ENCODE data around the gene ZDHHC7.

Gene ZDHHC7

GRCh38 chr16:84973236-84973635 lies 38.1 kb downstream of the ZDHHC7 start:
- H3K9ac ChIP-seq (ENCODE audit: low read depth, low read length), result no peak overlapping the region
- no peak overlapping the region for H3K4me3 ChIP-seq (ENCODE audit: low read depth, low read length)
- peaks cover 43% of the 10 kb centered on the region for H3K36me3 ChIP-seq (ENCODE audit: control insufficient read depth, insufficient read depth, low read length)
- H3K9me3 ChIP-seq (ENCODE audit: control insufficient read depth, insufficient read depth, low read length), result no peaks in the 10 kb centered on the region
- H3K27me3 ChIP-seq (ENCODE audit: control insufficient read depth, insufficient read depth, low read length), result no peaks in the 10 kb centered on the region
- no peak overlapping the region for H3K27ac ChIP-seq (ENCODE audit: low read depth, low read length)
- no peaks in the 10 kb centered on the region for H3K4me1 ChIP-seq (ENCODE audit: control insufficient read depth, insufficient read depth, low read length)

- H3K4me1 ChIP-seq (ENCODE audit: control insufficient read depth, insufficient read depth, low read length), result no peaks in the 10 kb centered on the region
Observed at GRCh38 chr16:84970447-84971127, 40.7 kb downstream of the ZDHHC7 start.

DNA sequence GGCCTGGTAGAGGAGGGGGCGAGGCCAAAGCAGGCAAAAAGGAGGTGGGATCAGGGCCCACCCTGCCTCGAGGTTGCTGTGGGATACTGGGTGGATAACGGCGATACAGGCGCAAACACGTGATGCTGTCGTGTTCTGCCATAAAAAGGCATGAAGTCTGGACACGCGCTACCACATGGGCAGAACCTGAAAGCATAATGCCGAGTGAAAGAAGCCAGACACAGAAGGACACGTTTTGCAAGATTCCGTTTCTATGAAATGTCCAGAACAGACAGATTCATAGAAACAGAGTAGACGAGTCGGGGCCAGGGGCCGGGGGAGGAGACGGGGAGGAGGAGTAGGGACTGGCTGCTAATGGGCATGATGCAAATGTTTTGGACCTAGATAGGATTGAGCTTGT lies 43.5 kb downstream of the ZDHHC7 start:
- Histone ChIP-seq H3K27ac (ENCODE audit: low read depth, low read length) (no peak overlapping the region), H3K4me3 (ENCODE audit: low read depth, low read length) (no peak overlapping the region), H3K9ac (ENCODE audit: low read depth, low read length) (no peak overlapping the region), H3K4me1 (ENCODE audit: control insufficient read depth, insufficient read depth, low read length) (no peaks in the 10 kb centered on the region), H3K36me3 (ENCODE audit: control insufficient read depth, insufficient read depth, low read length) (no peaks in the 10 kb centered on the region), H3K27me3 (ENCODE audit: control insufficient read depth, insufficient read depth, low read length) (no peaks in the 10 kb centered on the region), H3K9me3 (ENCODE audit: control insufficient read depth, insufficient read depth, low read length) (no peaks in the 10 kb centered on the region)

More at GRCh38 chr16:84970447-84971127, 40.7 kb downstream of the ZDHHC7 start:
- Histone ChIP-seq H3K27me3 (ENCODE audit: control insufficient read depth, insufficient read depth, low read length) (no peaks in the 10 kb centered on the region), H3K27ac (ENCODE audit: low read depth, low read length) (no peak overlapping the region), H3K36me3 (ENCODE audit: control insufficient read depth, insufficient read depth, low read length) (peaks cover 17% of the 10 kb centered on the region), H3K9me3 (ENCODE audit: control insufficient read depth, insufficient read depth, low read length) (no peaks in the 10 kb centered on the region), H3K4me3 (ENCODE audit: low read depth, low read length) (no peak overlapping the region), H3K9ac (ENCODE audit: low read depth, low read length) (no peak overlapping the region)

GRCh38 chr16:84965428-84966415 lies 45.6 kb downstream of the ZDHHC7 start:
- no peak overlapping the region for H3K27ac ChIP-seq (ENCODE audit: low read depth, low read length)
- no peaks in the 10 kb centered on the region for H3K36me3 ChIP-seq (ENCODE audit: control insufficient read depth, insufficient read depth, low read length)
- no peak overlapping the region for H3K4me3 ChIP-seq (ENCODE audit: low read depth, low read length)
- H3K9me3 ChIP-seq (ENCODE audit: control insufficient read depth, insufficient read depth, low read length), result no peaks in the 10 kb centered on the region
- no peak overlapping the region for H3K9ac ChIP-seq (ENCODE audit: low read depth, low read length)
- no peaks in the 10 kb centered on the region for H3K27me3 ChIP-seq (ENCODE audit: control insufficient read depth, insufficient read depth, low read length)
- H3K4me1 ChIP-seq (ENCODE audit: control insufficient read depth, insufficient read depth, low read length), result no peaks in the 10 kb centered on the region

DNA sequence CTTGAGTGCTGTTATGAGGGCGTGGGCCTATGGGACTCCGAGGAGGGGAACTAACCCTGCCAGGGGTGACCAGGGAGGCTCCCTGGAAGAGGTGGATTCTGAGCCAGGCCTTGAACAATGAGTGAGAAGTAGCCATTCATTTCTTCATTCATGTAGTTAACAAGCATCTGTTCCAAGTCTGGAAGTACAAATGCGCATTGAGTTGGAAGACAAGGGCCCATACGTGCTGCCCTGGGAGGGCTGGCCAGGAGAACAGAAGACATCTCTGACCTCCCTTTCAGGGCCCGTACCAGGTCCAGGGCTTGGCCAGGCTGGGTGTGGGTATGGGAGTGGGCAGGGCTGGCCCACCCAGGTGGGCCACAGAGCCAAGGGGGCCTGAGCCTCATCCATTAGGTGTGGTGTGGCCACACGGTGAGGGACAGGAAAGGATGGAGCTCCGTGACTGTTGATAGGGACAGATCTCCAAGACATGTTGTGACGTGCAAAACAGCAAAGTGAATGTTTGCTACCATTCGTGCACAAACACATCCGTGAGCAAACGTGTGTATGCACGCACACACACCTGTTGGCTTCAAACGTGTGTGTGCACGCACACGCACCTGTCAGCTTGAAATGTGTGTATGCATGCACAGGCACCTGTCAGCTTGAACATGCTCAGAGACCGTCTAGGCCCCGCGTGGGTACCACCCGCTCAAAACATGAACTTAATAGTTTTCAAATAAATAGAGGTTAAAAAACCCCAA lies 46.8 kb downstream of the ZDHHC7 start:
- H3K27me3 ChIP-seq (ENCODE audit: control insufficient read depth, insufficient read depth, low read length), result no peaks in the 10 kb centered on the region
- H3K9ac ChIP-seq (ENCODE audit: low read depth, low read length), result no peak overlapping the region
- no peak overlapping the region for H3K27ac ChIP-seq (ENCODE audit: low read depth, low read length)
- no peaks in the 10 kb centered on the region for H3K36me3 ChIP-seq (ENCODE audit: control insufficient read depth, insufficient read depth, low read length)
- H3K4me1 ChIP-seq (ENCODE audit: control insufficient read depth, insufficient read depth, low read length), result no peaks in the 10 kb centered on the region
- H3K9me3 ChIP-seq (ENCODE audit: control insufficient read depth, insufficient read depth, low read length), result no peaks in the 10 kb centered on the region
- no peak overlapping the region for H3K4me3 ChIP-seq (ENCODE audit: low read depth, low read length)

- Histone ChIP-seq H3K9ac (ENCODE audit: low read depth, low read length) (no peak overlapping the region), H3K9me3 (ENCODE audit: control insufficient read depth, insufficient read depth, low read length) (no peaks in the 10 kb centered on the region), H3K36me3 (ENCODE audit: control insufficient read depth, insufficient read depth, low read length) (no peaks in the 10 kb centered on the region), H3K4me3 (ENCODE audit: low read depth, low read length) (no peak overlapping the region), H3K27me3 (ENCODE audit: control insufficient read depth, insufficient read depth, low read length) (no peaks in the 10 kb centered on the region), H3K4me1 (ENCODE audit: control insufficient read depth, insufficient read depth, low read length) (no peaks in the 10 kb centered on the region), H3K27ac (ENCODE audit: low read depth, low read length) (no peak overlapping the region)
Observed at GRCh38 chr16:84963066-84963465, 48.3 kb downstream of the ZDHHC7 start.

DNA sequence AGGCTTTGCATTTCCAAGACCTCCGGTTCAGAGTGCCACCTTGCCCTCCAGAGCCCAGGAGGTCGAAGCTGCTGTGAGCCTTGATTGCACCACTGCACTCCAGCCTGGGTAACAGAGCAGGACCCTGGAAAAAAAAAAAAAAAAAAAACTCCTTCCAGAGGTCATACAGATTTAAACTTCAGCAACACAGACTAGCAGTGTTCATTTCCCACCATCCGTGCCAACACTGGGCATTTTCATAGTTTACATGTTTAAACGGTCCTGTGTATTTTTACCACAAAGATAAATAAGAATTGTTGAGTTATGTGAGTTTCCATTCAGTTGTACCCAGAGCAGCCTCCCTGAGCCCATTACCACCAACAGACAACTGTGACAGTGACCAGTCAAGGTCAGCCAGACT lies 50.4 kb downstream of the ZDHHC7 start:
- Histone ChIP-seq H3K27me3 (ENCODE audit: control insufficient read depth, insufficient read depth, low read length) (no peaks in the 10 kb centered on the region), H3K36me3 (ENCODE audit: control insufficient read depth, insufficient read depth, low read length) (no peaks in the 10 kb centered on the region), H3K9me3 (ENCODE audit: control insufficient read depth, insufficient read depth, low read length) (no peaks in the 10 kb centered on the region), H3K4me3 (ENCODE audit: low read depth, low read length) (no peak overlapping the region), H3K9ac (ENCODE audit: low read depth, low read length) (no peak overlapping the region), H3K4me1 (ENCODE audit: control insufficient read depth, insufficient read depth, low read length) (no peaks in the 10 kb centered on the region), H3K27ac (ENCODE audit: low read depth, low read length) (no peak overlapping the region)

DNA sequence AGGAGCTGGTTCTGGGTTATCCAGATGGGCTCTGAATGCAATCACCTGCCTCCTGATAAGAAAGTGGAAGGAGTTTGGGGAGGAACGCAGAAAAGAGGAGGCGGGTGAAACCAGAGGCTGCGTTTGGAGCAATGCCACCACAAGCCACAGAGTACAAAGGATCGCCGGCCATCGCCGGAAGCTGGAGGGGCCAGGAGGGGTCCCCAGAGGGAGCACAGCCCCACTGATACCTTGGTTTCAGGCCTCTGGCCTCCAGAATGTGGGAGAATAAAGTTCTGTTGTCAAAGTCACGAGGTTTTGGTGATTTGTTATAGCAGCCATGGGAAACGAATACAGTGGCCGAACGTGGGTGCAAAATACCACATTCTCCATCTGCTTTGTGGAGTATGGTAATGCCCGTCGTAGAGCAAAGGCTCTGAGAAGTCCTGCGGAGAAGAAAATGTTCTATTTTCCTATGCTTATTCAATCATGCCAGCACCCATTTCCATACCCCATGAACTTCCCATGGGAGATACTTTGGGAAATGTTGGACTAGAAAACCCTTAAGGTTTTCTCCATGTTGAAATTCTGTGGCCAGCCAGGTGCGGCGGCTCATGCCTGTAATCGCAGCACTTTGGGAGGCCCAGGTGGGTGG lies 51.4 kb downstream of the ZDHHC7 start:
- no peaks in the 10 kb centered on the region for H3K9me3 ChIP-seq (ENCODE audit: control insufficient read depth, insufficient read depth, low read length)
- H3K27me3 ChIP-seq (ENCODE audit: control insufficient read depth, insufficient read depth, low read length), result no peaks in the 10 kb centered on the region
- no peaks in the 10 kb centered on the region for H3K4me1 ChIP-seq (ENCODE audit: control insufficient read depth, insufficient read depth, low read length)
- no peaks in the 10 kb centered on the region for H3K36me3 ChIP-seq (ENCODE audit: control insufficient read depth, insufficient read depth, low read length)
- no peak overlapping the region for H3K4me3 ChIP-seq (ENCODE audit: low read depth, low read length)
- no peak overlapping the region for H3K9ac ChIP-seq (ENCODE audit: low read depth, low read length)
- H3K27ac ChIP-seq (ENCODE audit: low read depth, low read length), result no peak overlapping the region

- no peak overlapping the region for H3K27ac ChIP-seq (ENCODE audit: low read depth, low read length)
- no peak overlapping the region for H3K9ac ChIP-seq (ENCODE audit: low read depth, low read length)
- no peaks in the 10 kb centered on the region for H3K4me1 ChIP-seq (ENCODE audit: control insufficient read depth, insufficient read depth, low read length)
- H3K4me3 ChIP-seq (ENCODE audit: low read depth, low read length), result no peak overlapping the region
- no peaks in the 10 kb centered on the region for H3K9me3 ChIP-seq (ENCODE audit: control insufficient read depth, insufficient read depth, low read length)
- H3K36me3 ChIP-seq (ENCODE audit: control insufficient read depth, insufficient read depth, low read length), result no peaks in the 10 kb centered on the region
- H3K27me3 ChIP-seq (ENCODE audit: control insufficient read depth, insufficient read depth, low read length), result no peaks in the 10 kb centered on the region
Observed at GRCh38 chr16:84959045-84959576, 52.2 kb downstream of the ZDHHC7 start.

- H3K9me3 ChIP-seq (ENCODE audit: control insufficient read depth, insufficient read depth, low read length), result no peaks in the 10 kb centered on the region
- no peaks in the 10 kb centered on the region for H3K36me3 ChIP-seq (ENCODE audit: control insufficient read depth, insufficient read depth, low read length)
- H3K27me3 ChIP-seq (ENCODE audit: control insufficient read depth, insufficient read depth, low read length), result no peaks in the 10 kb centered on the region
- no peak overlapping the region for H3K9ac ChIP-seq (ENCODE audit: low read depth, low read length)
- no peak overlapping the region for H3K27ac ChIP-seq (ENCODE audit: low read depth, low read length)
- H3K4me1 ChIP-seq (ENCODE audit: control insufficient read depth, insufficient read depth, low read length), result no peaks in the 10 kb centered on the region
- no peak overlapping the region for H3K4me3 ChIP-seq (ENCODE audit: low read depth, low read length)
Observed at GRCh38 chr16:84957792-84958191, 53.5 kb downstream of the ZDHHC7 start.

Measured in HUES48 (cell line).